HG03175 (cell line): Measurements from ENCODE around the gene TMCC2.

ENCODE experiments used
- ATAC-seq: cut with Tn5 transposase; IDR thresholded peaks from one replicate; pipeline ENCODE4 v1.9.1; 2021; ENCODE audit warnings: mild to moderate bottlenecking, moderate library complexity; ENCODE audit not compliant: unreplicated experiment

Gene TMCC2

DNA sequence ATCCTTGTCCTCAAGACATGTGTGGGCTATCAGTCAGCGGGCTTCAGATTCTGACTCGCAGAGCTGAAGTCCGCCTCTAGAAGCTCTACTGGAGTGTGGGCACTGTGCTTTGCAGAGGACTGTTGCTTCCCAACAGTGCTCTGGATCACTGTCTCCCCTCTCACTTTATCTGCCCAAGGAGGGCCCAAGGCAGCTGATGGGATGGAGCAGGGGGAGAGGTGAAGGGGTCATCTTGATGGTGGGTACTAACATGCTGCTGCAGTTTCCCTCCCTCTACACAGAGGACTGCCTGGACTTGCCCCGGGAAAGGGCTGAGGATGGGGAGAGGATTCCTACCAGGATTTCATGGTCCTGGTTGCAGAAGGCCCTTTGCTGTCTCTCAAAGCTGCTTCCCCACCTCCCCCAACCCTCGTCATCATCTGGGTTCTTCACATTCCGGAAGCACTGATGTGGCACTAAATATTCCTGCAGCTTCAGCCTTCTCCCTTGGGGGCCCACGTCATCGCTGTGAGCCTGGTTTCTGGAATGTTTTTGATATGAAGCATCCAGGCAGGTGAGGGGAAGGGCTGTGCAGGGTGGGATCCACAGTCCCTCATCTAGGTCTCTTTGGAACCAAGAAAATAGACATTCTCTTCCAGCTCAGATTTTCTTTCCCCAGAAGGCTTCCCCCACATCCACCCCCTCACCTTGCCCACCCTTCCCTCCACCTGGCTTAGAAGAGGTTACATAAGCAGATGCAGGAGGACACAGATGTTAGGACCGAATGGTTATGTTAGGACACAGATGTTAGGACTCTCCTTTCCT, 70.6 kb downstream of the TMCC2 start:
- ATAC-seq, result no peak

DNA sequence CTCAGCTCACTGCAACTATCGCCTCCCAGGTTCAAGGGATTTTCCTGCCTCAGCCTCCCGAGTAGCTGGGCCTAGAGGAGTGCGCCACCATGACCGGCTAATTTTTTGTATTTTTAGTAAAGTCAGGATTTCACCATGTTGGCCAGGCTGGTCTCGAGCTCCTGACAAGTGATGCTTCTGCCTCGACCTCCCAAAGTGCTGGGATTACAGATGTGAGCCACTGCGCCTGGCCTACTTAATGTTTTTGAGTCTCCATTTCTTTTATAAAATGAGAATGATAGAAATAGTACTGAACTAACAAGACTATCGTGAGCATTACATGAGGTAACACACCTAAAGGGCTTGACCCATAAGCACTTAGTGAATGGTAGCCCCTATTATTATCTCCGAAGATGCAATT, 72.4 kb downstream of the TMCC2 start:
- no peak for ATAC-seq

DNA sequence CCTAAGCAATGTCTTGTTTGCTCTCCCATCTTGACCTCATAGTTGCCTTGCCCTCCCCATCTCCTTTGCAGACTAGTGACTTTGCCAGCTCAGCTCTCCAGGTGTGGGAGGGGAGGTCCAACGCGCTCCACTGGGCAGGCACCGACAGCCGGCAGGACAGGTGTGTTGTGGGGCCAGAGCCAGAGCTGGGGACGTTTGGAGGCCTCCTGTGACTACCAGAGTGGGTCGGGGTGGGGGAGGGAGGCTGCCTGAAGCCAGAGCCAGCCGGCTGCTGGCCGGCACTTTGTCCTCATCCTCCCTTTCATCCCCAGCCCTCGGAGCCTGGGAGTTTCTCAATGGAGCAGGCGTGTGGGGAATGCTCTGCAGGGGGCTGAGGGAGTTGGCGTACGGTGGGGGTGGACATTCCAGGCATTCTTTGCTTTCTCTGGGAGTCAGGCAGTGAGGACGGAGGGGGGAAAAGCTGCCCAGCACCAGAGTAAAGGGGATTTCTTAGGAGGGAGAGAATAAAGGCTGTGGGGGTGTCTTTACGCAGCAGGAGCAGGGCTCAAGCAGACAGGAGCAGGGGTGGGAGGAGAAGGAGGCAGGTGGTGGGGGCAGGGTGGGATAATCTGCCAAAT, 73.6 kb downstream of the TMCC2 start:
- no peak for ATAC-seq

DNA sequence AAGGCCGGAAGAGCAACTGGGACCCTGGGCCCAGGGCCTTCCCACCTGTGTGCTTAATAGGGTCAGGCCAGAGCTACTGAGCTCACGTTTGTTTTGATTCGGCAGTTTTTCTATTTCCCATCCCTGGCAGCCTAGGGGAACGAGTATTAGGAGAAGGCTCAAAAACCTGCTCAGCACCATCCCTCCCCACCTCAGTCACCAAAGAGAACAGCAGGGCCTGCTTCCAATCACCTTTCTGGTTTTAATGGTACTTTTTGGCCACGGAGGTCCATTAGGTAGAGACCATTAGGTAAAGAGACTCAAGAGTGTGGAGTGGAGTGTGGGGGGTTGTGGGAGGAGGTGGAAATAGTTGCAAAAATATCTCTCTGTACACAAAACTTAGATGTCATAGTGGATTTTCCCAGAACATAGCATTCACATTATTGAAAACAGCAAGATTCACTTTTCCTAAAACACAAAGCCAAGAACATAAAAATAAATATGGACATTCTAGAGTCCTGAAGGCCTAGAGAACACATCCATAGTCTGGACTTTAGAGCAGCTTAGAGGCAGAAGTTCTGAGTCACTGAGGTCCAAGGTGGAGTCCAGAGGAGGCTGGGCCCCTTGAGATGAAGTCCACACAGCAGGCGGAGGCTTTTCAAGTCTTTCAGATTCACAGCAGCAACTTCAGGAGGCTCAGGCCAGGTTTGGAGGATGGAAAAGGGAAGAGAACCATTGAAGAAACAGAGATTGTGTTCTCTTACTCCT, 74.3 kb downstream of the TMCC2 start:
- no peak for ATAC-seq

DNA sequence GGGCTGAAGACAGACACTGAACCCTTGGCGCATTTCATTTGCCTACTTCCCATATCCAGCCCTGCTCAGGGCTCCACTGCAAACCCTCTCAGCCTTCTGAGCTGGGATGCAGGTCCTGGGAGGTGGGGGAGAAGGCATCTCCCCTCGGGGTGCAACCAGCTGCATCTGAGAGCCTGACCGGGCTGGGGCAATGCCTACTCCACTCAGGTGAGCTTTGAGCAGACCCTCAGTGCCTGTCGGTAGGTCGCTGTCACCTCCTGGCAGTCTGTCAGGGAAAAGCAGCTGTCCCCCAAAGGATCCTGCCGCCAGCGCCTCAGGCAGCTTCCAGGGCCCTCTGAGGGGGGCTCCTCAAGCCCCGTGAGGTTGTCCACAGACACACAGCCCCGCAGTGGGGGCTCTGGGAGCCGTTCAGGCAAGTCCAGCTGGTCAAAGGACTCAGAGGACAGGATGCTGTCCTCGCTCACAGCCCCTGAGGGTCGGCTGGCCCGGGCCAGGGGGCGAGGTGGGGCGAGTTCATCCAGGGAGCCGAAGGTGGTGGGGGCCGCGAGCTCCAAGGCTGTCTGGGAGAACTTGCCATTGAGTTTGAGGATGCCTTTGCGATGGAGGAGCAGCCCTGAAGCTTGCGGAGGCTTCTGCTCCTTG, 75.6 kb downstream of the TMCC2 start:
- ATAC-seq, result no peak

DNA sequence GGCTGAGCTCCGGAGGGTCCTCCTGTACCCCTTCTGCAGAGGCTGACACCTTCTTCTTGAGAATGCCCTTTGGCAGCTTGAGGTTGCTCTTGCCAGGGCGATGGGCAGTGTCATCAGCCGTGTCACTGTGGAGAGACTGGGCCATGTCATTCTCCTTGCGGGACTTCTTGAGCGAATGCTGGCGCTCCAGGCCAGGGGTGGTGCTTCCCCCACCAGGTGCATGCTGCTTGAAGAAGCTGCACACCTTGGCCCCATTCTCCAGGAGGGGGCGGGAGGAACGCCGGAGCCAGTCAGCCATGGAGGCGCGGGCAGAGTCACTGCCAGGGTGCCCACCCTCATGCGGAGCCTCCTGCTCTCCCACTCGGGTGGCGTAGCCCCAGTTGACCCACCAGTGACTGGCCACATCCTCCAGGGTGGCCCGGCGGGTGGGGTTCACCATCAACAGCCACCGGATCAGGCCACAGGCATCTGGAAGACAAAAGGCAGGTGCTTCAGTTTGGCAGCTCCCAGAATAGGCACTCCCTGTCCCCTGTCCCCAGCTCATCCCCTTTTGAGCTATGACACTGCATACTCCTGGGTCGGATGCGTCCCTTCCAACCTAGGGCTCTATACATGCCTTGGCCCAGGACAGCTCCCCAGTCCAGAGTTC, 76.4 kb downstream of the TMCC2 start:
- no peak for ATAC-seq

DNA sequence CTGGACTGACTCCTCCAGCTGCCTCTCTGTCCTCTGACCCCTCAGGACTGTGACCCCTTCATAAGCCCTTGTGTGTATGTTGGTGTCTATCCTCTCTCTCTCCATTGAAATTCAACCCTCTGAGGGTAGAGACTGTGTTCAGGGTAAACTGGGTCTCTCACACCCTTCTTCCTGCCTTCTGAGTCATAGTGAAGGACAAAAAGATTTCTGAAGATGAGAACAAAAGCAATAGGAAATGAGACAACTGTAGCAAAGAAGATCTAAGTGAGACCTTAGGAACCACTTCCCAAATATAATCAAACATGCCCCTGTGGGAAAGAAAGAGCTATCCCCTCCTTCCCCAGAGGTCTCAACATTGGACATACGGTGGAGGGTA, 76.9 kb downstream of the TMCC2 start:
- no peak for ATAC-seq

DNA sequence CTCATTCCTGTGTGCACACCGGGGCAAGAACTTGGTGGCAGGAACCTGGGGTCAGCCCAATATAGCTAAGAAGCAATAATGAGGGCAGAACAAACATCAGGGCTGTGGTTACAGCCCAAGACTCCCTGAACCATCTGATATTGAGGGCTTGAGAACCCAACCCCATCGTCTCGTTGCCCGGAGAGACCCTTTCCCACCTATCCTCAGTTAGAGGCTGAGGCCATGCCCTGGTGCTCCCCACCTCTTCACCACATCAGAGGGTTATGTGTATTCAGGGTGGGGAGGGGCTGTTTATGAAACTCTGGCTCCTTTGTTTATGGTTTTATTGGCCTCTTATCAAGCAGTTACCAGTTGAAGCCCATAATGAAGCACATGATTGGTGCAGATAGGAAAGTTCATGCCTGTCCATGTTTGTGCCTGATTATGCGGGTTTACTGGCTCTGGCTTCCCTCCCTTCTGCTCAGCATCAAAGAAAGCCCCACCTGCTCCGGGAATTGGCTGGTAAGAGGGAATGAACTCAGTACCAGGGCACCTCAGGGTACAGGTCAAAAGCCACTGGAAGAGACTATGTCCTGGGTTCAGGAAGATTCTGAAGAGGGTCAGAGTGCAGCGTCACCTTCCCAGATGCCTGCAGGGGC, 79.3 kb downstream of the TMCC2 start:
- no peak for ATAC-seq

DNA sequence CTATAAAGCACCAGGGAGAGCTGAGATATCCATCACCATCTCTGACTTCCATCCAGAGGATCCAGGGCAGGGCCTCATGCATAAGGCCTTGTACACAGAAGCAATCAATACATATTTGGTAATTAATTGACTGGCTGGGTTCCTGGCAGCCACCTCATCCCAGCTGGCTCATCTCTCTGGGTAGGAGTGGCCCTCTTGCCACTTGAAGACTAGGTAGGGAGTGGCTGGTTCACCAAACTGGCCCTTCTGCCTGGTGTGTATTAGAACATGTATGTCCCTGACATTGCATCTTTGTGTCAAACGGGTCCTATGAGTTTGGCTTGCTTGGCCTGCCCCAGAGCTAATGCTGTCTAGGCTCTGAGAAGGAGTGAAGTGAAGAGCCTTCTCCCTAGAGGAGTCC, 82.0 kb downstream of the TMCC2 start:
- no peak for ATAC-seq

DNA sequence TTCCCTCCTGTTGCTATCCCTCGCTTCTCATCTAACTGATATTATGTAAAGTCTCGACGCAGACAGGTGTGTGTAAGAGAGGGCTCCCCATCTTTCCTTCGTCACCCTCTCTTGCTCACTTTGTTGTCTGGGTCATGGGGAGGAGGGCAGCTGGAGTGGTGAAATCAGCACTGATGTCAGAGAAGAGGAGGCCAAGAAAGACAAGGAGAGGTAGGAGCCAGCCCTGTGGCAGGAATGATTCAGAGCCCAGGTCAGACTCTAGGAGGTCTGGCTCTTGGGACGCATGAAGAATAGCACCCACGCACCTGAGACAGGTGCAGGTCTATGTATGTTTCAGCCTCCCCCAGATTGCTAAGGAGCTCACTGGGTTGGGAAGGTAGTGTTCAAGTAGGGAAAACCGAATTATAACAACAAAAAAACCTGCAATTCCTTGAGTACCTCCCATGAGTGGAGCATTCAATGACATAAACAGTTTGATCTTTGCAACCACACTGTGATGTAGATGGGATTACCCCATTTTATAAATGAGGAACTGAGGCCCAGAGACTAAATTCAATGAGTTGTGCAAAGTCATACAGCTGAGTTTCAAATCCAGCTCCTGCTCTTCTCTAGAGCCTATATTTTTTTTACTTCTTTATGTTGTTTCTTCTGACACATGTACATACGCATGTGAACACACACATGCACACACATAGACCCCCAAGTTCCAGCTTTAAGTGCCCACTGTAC, 83.4 kb downstream of the TMCC2 start:
- no peak for ATAC-seq

DNA sequence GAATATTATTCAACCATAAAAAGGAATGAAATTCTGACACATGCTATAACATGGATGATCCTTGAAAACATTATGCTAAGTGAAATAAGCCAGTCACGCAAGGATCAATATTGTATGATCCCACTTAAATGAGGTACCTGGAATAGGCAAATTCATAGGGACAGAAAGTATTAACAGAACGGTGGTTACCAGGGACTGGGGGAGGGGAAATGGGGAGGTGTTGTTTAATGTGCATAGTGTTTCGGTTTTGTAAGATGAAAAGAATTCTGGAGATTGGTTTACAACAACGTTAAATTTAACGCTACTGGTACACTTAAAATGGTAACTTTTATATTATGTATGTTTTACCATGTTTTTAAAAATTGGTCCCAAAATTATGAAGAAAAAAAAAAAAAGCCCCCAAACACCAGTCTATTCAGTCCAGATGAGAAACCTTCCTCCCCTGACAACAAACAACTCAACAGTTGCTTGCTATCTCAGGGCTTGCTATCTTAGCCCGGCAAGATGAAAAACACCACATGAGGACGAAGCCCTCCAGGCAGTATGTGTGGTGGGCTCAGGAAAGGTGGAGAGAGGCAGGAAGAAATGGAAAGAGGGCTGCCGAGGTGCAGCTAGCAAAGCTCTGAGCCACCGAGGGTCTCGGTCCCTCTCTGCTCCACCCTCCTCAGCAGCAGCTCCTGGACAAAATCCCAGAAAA, 85.3 kb downstream of the TMCC2 start:
- no peak for ATAC-seq

DNA sequence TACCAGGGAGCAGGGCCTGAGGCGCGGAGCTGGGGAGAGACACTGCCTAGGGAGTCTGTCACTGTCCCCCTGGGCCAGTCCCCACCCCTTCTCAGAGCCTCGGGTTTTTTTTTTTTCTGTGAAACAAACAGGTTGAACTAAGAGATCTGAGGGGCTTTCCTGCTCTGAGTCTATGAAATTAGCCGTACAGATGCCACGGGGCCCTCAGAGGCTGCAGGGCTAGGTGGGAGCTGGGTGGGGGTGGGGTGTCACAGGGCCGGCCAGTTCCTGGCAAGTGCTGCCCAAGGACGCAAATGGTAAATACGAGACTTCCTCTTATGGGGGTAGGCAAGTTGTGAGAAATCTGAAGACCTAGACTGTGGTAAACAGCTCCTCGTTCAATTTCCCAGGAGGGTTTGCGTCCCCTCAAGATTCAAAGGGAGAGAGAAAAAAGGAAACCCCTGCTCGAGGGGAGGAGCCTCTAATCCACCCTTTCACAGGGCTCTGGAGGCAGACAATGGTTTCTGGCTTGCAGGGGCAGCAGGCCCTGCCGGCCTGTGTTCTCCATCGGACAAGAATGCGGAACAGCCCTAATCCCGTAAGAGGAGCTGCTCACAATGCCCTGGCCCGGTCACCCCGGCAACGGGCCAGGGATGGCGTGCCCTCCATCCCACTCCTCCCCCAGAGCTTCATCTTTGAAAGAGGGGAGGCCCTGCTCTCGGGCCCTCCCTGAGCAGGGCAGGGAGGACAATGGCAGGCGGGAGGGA, 86.0 kb downstream of the TMCC2 start:
- ATAC-seq, result no peak

DNA sequence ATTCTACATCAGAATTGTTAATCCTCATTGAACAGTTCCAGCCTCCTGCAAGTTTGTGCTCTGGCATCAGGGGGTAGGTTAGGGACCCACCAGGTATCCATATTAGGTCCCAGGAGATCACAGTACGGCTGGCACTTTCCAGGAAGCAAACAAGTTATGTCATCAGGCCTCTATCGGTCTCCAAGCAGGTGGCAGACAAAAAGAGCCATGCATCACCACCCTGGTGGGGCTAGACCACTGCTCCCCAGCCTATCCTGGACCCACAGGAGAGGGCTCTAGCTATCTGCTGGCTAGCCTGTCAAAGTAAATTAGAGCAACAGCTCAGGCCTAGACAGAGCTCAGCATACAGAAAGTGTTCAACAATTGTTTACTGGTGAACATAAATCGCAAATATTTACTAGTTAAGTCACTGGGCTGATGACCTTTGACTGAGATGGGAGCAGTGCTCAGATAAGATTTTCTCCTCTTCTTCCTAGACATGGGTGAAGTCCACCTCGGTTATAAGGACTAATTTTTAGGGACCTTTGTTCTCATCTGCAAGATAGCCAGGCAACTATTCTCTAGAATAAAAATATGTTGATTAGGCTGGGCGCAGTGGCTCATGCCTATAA, 87.4 kb downstream of the TMCC2 start:
- ATAC-seq, result no peak

DNA sequence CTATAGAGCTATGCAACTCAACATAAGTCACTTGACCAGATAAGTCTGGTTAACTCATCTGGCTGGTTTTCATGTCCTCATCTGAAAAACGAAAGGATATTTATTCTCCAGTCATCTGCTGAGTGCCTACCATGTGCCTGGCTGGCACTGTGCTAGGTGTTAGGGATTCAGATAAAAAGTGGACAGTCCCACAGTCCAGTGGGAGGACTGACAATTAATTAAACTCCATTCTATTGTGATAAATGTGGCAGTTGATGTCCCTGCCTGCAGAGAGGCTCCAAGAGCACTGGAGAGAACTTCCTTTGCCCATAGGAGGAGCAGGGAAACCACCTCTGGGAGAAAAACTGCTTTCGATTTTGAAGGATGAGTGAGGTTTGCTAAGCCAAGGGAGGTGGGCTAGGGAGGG, 88.4 kb downstream of the TMCC2 start:
- no peak for ATAC-seq

DNA sequence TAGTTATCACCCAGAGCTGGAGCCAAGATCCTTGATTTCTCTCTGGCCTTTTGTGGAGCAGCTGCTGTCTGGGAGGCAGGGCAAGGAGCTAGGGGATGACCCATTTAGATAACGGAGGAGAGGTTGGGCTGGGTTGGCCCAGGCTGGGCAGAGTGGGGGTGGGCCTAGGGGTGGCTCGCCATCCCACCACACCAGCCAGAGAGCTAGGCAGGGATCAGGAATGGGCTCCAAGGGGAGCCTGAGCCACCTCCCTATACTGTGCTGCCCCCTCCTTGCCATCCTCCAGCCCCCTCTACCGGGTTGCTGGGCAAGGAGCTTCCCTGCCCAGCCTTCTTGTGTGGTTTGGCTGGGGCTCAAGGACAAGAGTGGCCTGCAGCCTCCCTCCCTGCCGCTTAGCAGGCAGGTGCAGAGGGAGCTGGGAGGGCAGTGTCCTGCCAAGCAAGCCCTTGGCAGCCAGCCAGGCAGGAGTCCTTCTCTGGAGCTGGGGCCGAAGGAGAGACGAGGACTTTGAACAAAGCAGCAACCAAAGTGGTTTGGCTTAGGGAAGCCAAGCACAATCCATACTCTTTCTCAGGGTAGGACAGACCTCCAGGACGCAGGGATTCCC, 89.7 kb downstream of the TMCC2 start:
- ATAC-seq, result no peak

DNA sequence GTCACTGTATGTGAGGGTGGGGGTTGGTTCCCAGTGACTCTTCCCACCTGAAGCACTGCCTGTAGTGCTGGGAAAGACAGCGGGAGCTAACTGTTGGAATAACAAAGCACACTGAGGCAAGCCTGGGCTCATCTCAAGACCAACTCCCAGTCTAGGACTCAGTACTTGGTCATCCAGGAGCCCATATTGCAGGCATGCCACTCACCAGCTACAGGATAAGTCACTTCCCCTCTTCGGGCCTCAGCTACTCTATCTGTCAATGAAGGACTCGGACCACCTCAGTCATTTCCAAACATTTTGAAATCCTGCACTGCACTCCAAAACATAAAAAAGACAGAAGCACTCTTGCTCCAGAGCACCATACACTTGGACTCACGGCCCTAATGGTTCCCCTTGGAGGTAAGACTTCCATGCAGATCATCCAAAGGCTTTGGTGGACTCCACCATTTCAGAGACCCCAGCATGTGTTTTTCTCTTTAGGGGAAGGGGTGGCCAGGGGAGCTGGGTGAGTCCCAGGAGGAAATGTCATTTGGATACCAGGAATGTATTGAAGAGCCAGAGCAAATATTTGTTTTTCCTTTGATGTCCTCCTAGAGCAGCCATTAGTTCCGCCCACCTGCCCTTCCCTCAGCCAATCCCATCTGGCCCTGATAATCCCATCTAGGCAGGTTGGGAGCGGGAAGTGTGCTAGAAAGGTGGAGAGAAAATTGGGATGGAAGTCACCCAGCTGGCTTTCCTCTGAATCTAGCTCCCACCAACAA, 90.7 kb downstream of the TMCC2 start:
- no peak for ATAC-seq
